Mesodermal cell (in vitro differentiated cells): ENCODE data around the gene SNPH.

Experiments
- H3K27ac ChIP-seq: 2 replicates; pipeline ENCODE4 v1.7.0; 2013; ENCODE audit warnings: mild to moderate bottlenecking, low read depth, low read length, moderate library complexity; ENCODE audit not compliant: severe bottlenecking
- H3K36me3 ChIP-seq: 2 replicates; pipeline ENCODE4 v1.7.1; 2013; ENCODE audit warnings: mild to moderate bottlenecking, low read length, moderate library complexity; ENCODE audit not compliant: control insufficient read depth, insufficient read depth
- H3K4me1 ChIP-seq: one replicate; pipeline ENCODE4 v1.7.1; 2013; ENCODE audit warnings: mild to moderate bottlenecking, low read length; ENCODE audit not compliant: insufficient read depth, control insufficient read depth, poor library complexity, severe bottlenecking
- H3K4me3 ChIP-seq: 2 replicates; pipeline ENCODE4 v1.7.0; 2013; ENCODE audit warnings: low read length, control low read depth, mild to moderate bottlenecking; ENCODE audit not compliant: insufficient read depth, poor library complexity, severe bottlenecking; ENCODE audit errors: extremely low read depth
- H3K9me3 ChIP-seq: 2 replicates; pipeline ENCODE4 v1.7.1; 2013; ENCODE audit warnings: mild to moderate bottlenecking, low read length, moderate library complexity; ENCODE audit not compliant: control insufficient read depth
- WGBS, 2 experiments: methylation state at CpG; one replicate each; pipeline ENCODE4 v1.1.5; 2013; ENCODE audit warnings: missing lambda C conversion rate in 2 of 2; ENCODE audit not compliant: insufficient coverage in 2 of 2; 5-methylcytosine and 5-hydroxymethylcytosine counted together

SNPH gene

GRCh38 chr20:1277529-1278322 is 11.6 kb downstream of the SNPH start:
- no peaks in the 10 kb centered on the region for H3K4me1 ChIP-seq
- peaks cover 13% of the 10 kb centered on the region for H3K36me3 ChIP-seq
- H3K4me3 ChIP-seq: no peak overlapping the region
- no peak overlapping the region for H3K27ac ChIP-seq
- no peaks in the 10 kb centered on the region for H3K9me3 ChIP-seq
- WGBS, 2 experiments: 89 to 95% methylated on average over 7 to 8 of the region's 8 CpGs

DNA sequence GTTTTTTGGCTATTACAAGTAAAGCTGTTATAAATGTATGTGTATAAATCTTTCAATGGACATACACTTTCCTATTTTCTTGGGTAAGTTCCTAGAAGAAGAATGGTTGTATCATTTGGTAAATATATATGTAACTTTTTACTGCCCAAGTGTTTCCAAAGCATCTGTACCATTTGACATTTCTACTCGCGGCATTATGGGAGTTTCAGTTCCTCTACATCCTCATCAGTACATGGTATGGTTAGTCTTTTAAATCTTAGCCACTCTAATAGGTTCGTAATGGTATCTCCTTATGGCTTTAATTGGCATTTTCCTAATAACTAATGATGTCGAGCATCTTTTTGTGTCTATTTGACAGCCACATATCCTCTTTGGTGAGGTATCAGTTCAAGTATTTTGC is 12.9 kb downstream of the SNPH start:
- 100% methylated on average over 1 of the region's 4 CpGs; no CpG with 5 or more reads in 1 of the 2 experiments for WGBS, 2 experiments
- H3K4me1 ChIP-seq: no peaks in the 10 kb centered on the region
- H3K4me3 ChIP-seq: no peak overlapping the region
- H3K27ac ChIP-seq: no peak overlapping the region
- peaks cover 7% of the 10 kb centered on the region for H3K36me3 ChIP-seq
- no peaks in the 10 kb centered on the region for H3K9me3 ChIP-seq

DNA sequence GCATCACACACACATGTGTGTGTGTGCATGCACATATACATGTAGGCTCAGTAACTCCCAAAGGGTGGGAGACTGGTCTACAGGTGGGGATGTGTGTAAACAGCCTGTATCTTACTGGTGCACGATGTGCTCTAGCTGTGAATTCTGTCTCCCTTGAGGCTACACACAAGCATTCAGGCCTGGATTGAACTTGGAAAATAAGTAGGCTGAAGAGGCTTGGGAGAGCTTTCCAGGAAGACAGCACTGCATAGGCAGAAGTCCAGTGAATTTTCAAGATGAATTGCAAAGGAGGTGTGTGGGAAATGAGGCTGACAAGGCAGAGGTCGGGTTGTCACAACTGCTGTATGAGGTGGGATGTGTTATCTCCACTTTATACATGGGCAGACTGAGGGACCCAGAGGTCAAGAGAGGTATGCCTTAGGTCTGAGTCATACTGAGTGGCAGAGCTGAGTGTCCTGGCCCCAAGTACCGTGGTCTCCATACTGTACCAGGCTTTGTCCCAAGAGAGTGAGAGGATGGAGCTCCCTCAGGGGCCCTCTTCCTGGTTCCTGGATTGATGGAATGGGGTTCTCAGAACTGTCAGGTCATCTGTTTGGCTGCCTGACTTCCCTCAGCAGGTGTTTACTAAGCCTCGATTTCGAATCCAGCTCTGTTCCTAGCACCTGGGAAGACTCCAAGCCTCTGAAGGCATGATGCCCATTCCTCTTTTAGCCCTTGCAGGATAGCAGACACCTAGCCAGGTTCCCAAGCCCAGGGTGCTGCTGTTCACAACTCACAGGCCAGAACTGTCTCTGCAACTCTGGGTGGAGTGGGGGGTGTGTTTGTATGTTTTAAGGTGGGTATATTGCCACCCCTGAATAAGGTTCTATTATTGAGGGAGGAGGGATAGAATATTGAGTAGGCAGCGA is 14.4 kb downstream of the SNPH start:
- Histone ChIP-seq H3K27ac (no peak overlapping the region), H3K4me1 (no peaks in the 10 kb centered on the region), H3K9me3 (no peaks in the 10 kb centered on the region), H3K36me3 (peaks cover 5% of the 10 kb centered on the region), H3K4me3 (no peak overlapping the region)
- 87 to 89% methylated on average over 5 of the region's 6 CpGs for WGBS, 2 experiments

DNA sequence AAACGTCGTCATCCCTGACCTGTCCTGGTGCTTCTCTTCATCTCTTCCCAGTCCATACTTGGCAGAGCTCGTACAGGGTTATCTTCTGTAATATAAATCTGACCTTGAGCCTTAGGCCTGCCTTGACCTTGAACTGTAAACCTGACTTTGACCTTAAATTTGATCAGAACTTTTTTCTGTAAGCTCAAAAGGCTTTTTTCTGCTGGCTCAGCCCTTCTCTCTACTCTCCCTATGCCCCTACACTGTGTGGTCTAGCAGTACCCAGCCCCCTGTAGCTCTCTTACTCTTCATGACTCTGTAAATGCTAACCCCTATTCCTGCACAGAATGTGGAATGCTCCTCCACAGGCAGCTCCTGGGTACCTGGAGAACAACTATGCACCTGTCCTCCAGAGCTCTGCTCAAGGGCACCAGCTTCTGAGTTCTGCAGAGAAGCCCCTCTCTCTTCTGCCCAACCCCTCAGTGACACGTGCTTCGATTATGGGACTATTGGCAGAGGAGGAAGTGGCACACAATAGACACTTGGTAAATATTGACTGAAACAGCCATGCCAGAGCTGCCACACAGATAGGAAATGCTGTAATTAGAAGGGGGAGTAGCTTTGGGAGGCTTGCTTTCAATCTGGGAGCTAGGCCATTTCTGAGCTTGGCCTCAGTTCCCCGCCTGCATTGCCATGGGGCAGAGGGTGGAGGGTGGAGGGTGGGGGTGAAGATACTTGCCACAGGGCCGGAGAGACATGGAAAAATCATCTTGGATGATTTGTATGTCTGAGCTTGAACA is 15.4 kb downstream of the SNPH start:
- H3K36me3 ChIP-seq: peaks cover 4% of the 10 kb centered on the region
- no peaks in the 10 kb centered on the region for H3K4me1 ChIP-seq
- no peak overlapping the region for H3K27ac ChIP-seq
- H3K4me3 ChIP-seq: no peak overlapping the region
- 77 to 85% methylated on average over 4 to 5 of the region's 7 CpGs for WGBS, 2 experiments
- H3K9me3 ChIP-seq: no peaks in the 10 kb centered on the region

DNA sequence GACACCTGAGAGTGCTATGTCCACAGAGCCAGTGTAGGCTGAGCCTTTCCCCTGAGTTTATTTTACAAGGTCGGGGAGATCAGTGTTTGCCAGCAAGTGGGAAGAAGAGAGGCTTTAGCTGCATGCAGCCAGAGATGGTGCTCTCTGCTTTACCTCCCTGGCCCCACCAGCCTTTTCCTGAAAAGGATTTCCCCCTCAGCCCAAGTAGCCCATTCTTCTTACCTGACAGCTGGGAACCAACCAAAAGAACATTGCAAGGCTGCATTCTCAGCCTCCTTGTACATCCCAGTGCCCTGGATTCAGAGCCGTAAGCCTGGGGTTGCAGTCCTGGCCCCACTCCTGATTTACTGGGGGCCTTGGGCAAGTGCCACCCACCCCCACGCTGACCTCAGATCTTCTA is 16.9 kb downstream of the SNPH start:
- Histone ChIP-seq H3K27ac (no peak overlapping the region), H3K4me1 (no peaks in the 10 kb centered on the region), H3K4me3 (no peak overlapping the region), H3K9me3 (no peaks in the 10 kb centered on the region), H3K36me3 (peaks cover 5% of the 10 kb centered on the region)
- 57 to 71% methylated on average over 2 of the region's 3 CpGs for WGBS, 2 experiments

GRCh38 chr20:1283522-1284510 is 17.7 kb downstream of the SNPH start:
- WGBS, 2 experiments: 93 to 94% methylated on average over 7 to 8 of the region's 9 CpGs
- no peak overlapping the region for H3K27ac ChIP-seq
- H3K9me3 ChIP-seq: no peaks in the 10 kb centered on the region
- peaks cover 6% of the 10 kb centered on the region for H3K36me3 ChIP-seq
- no peak overlapping the region for H3K4me3 ChIP-seq
- H3K4me1 ChIP-seq: no peaks in the 10 kb centered on the region

- Histone ChIP-seq H3K4me1 (peaks cover 4% of the 10 kb centered on the region), H3K36me3 (peaks cover 11% of the 10 kb centered on the region), H3K9me3 (no peaks in the 10 kb centered on the region), H3K4me3 (no peak overlapping the region), H3K27ac (no peak overlapping the region)
- 90 to 91% methylated on average over 8 to 9 of the region's 9 CpGs for WGBS, 2 experiments
Measured at GRCh38 chr20:1286267-1287024, 20.4 kb downstream of the SNPH start.

DNA sequence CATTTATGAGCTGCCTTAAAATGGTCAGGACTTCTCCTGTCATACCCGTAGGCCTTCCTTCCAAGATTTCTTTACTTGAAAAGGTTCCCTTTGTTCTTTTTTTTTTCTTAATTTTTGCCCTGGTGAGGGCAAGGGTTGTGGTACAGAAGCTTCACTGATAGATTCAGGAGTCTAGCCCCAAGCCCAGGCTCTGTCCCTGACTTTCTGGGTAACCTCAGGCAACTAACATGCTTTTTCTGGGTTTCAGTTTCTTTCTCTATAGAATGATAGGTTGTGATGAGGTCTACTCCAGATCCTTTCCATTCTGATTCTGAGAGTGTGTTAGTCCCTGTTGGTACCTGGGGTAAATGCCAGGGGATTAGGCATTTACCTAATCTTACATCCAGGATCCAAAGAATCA is 21.2 kb downstream of the SNPH start:
- WGBS, 2 experiments: 100% methylated on average over 1 of the region's 1 CpG; no CpG with 5 or more reads in 1 of the 2 experiments
- H3K27ac ChIP-seq: no peak overlapping the region
- H3K4me1 ChIP-seq: peaks cover 4% of the 10 kb centered on the region
- no peaks in the 10 kb centered on the region for H3K9me3 ChIP-seq
- no peak overlapping the region for H3K4me3 ChIP-seq
- peaks cover 8% of the 10 kb centered on the region for H3K36me3 ChIP-seq

- WGBS, 2 experiments: 91 to 92% methylated on average over 7 to 8 of the region's 11 CpGs
- H3K27ac ChIP-seq: no peak overlapping the region
- no peak overlapping the region for H3K4me3 ChIP-seq
- peaks cover 8% of the 10 kb centered on the region for H3K36me3 ChIP-seq
- no peaks in the 10 kb centered on the region for H3K9me3 ChIP-seq
- peaks cover 4% of the 10 kb centered on the region for H3K4me1 ChIP-seq
Measured at GRCh38 chr20:1287787-1288569, 21.9 kb downstream of the SNPH start.
